Fibroblast of lung (primary cell): ENCODE data around the gene MYO1H. TPM values are rescaled to one million over a fixed set of nuclear protein-coding genes. Genes with fewer than 3 reads are reported as not detected.

ENCODE experiments used
- DNase-seq, 2 donors: peaks; one replicate each; pipeline versions ENCODE4 v3.0.0 to v3.0.0-alpha.2; 2010; ENCODE audit warnings: low read depth in 2 of 2
- H2AFZ ChIP-seq: 2 replicates; pipeline ENCODE4 v1.5.1; 2012; ENCODE audit warnings: low read length, control low read depth, inconsistent platforms
- H3K27ac ChIP-seq: 2 replicates; pipeline ENCODE4 v1.5.1; 2011; ENCODE audit warnings: low read length, control low read depth; ENCODE audit not compliant: insufficient read depth
- H3K27me3 ChIP-seq: 2 replicates; pipeline ENCODE4 v1.5.1; 2011; ENCODE audit warnings: mild to moderate bottlenecking, low read length; ENCODE audit not compliant: control insufficient read depth, insufficient read depth
- H3K36me3 ChIP-seq: 2 replicates; pipeline ENCODE4 v1.5.1; 2011; ENCODE audit warnings: low read length; ENCODE audit not compliant: control insufficient read depth, insufficient read depth
- H3K4me1 ChIP-seq: 2 replicates; pipeline ENCODE4 v1.5.1; 2011; ENCODE audit warnings: low read length; ENCODE audit not compliant: control insufficient read depth, insufficient read depth; ENCODE audit errors: extremely low read depth
- H3K4me2 ChIP-seq: 2 replicates; pipeline ENCODE4 v1.5.1; 2011; ENCODE audit warnings: low read length, control low read depth; ENCODE audit not compliant: insufficient read depth; ENCODE audit errors: extremely low read depth
- H3K4me3 ChIP-seq, 4 experiments: fragments of 200-600 bp in 1 of 4; sonication (generic) in 1 of 4; replicated peaks in 1 of 4; 2 replicates each; pipeline ENCODE4 v1.5.1; 2011 to 2016; ENCODE audit warnings: low read length in 4 of 4, low read depth in 3 of 4, mild to moderate bottlenecking in 3 of 4, control low read depth in 2 of 4, inconsistent platforms in 1 of 4, mixed read lengths in 1 of 4; ENCODE audit not compliant: insufficient read depth in 1 of 4; ENCODE audit errors: control extremely low read depth in 1 of 4
- H3K79me2 ChIP-seq: 2 replicates; pipeline ENCODE4 v1.5.1; 2012; ENCODE audit warnings: mild to moderate bottlenecking, low read length, inconsistent platforms; ENCODE audit not compliant: control insufficient read depth, insufficient read depth
- H3K9ac ChIP-seq: 2 replicates; pipeline ENCODE4 v1.5.1; 2011; ENCODE audit warnings: mild to moderate bottlenecking, low read length, control low read depth; ENCODE audit not compliant: insufficient read depth
- H3K9me3 ChIP-seq: 2 replicates; pipeline ENCODE4 v1.5.1; 2012; ENCODE audit warnings: low read depth, low read length; ENCODE audit not compliant: control insufficient read depth, insufficient read depth
- H4K20me1 ChIP-seq: 2 replicates; pipeline ENCODE4 v1.5.1; 2011; ENCODE audit warnings: low read length; ENCODE audit not compliant: control insufficient read depth, insufficient read depth; ENCODE audit errors: extremely low read depth
- EZH2 ChIP-seq: IDR thresholded peaks from 2 replicates; pipeline ENCODE4 v1.5.1; 2012; ENCODE audit warnings: low read length, control low read depth, mild to moderate bottlenecking; ENCODE audit errors: missing control alignments
- polyA plus RNA-seq, 2 donors: library from polyadenylated mRNA; depleted of rRNA in 1 of 2; stranded (reverse) in 1 of 2; unstranded in 1 of 2; fragments of >200 nt; gene quantifications; 2 replicates each; pipeline ENCODE4 v1.2.1, GENCODE V29; 2011 to 2012; ENCODE audit warnings: missing spikeins in 1 of 2
- total RNA-seq: library from RNA; depleted of rRNA; stranded (reverse); fragments of >200 nt; gene quantifications from 2 replicates; pipeline ENCODE4 v1.2.1, GENCODE V29; 2014
- TF ChIP-seq, protein P1 (sequence below), 2 donors: IDR thresholded peaks in 1 of 2; conservative IDR thresholded peaks in 1 of 2; 1 replicate in 1 of 2; 2 replicates in 1 of 2; pipeline ENCODE4 v1.5.1; 2011 to 2012; ENCODE audit warnings: low read length in 2 of 2, control low read depth in 1 of 2, inconsistent platforms in 1 of 2, low read depth in 1 of 2, mild to moderate bottlenecking in 1 of 2

MYO1H gene
- total and polyA plus RNA-seq, 2 donors (not counting 1 experiment from before 2014, with no cell fraction given) = 0.07 TPM; not detected in 1

DNA sequence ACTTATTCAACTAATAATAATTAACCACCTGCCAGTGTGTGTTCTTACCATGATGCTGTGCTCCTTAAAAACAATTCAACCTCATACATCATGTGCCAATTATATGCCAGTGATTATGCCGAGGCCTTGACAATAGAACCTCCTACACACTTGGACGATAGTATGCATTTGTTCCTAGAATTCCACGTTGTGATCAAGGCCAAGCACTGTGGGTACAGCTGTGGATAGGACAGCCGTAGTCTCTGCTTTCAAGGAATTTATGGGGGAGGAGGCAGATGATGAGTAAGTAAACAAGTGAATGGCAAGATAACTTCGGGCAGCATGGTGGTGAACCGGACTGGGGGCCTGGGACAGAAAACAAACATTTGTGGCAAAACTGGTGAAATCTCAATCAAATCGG is 18.0 kb upstream of the MYO1H start:
- no peaks in the 10 kb centered on the region for H4K20me1 ChIP-seq
- no peaks in the 10 kb centered on the region for H3K36me3 ChIP-seq
- H3K27ac ChIP-seq = no peak overlapping the region
- H3K4me2 ChIP-seq = no peak overlapping the region
- H3K4me3 ChIP-seq = no peak overlapping the region
- H3K4me1 ChIP-seq = no peaks in the 10 kb centered on the region
- H3K79me2 ChIP-seq = no peaks in the 10 kb centered on the region
- H3K27me3 ChIP-seq = no peaks in the 10 kb centered on the region
- H3K9me3 ChIP-seq = no peaks in the 10 kb centered on the region
- no peak overlapping the region for H3K9ac ChIP-seq
- TF ChIP-seq EZH2 = no peak
- TF ChIP-seq, protein P1, sequence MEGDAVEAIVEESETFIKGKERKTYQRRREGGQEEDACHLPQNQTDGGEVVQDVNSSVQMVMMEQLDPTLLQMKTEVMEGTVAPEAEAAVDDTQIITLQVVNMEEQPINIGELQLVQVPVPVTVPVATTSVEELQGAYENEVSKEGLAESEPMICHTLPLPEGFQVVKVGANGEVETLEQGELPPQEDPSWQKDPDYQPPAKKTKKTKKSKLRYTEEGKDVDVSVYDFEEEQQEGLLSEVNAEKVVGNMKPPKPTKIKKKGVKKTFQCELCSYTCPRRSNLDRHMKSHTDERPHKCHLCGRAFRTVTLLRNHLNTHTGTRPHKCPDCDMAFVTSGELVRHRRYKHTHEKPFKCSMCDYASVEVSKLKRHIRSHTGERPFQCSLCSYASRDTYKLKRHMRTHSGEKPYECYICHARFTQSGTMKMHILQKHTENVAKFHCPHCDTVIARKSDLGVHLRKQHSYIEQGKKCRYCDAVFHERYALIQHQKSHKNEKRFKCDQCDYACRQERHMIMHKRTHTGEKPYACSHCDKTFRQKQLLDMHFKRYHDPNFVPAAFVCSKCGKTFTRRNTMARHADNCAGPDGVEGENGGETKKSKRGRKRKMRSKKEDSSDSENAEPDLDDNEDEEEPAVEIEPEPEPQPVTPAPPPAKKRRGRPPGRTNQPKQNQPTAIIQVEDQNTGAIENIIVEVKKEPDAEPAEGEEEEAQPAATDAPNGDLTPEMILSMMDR (conservative IDR thresholded peaks at IDR 0.05 in 1 of 2, IDR thresholded peaks at IDR 0.05 in 1 of 2; ENCODE audit: low read depth in 1 of 2, low read length in 2 of 2) = no peak
- no peak for DNase-seq
- H2AFZ ChIP-seq = no peak overlapping the region

DNA sequence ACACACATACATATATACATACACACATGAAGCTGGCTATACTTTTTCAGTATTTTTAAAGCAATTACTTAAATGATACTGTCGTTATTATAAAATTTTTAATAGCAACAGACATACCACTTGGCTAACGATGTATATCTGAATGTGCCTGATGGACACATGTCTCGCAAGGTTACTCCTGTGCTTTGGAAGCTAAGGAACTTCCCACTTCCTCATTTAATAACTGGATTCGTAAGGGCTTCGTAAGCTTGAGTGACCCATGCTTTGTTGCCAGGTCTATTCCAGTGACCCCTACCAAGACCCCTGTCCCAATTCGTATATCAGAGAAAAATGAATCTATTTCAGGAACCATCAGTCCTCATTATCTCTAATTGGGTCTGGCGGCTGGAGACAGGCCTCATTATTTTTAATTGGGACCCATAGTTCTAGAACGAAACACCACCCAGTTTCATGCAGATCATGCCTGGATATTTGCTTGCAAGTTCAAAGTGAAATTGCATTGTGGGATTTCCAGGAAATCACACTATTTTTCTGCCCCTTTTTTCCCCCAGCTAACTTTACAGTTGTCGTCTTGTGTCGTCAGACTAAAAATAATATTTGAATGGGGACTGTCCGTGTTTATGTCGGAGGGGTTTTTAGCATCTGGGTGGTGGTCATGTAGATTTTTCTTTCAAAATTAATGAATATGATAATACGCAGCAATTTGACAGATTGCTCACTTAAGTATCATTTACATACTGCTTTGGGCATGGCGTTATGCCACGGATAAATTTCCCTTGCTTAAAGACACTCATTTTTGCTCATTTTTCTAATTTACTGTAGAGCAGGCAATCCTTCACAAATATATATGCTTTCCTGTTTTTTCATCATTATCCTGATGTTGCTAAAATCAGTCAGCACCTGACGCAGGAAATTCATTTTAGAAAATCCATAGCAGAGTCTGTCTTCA is 17.1 kb upstream of the MYO1H start:
- Histone ChIP-seq H3K9me3 (no peaks in the 10 kb centered on the region), H3K27ac (no peak overlapping the region), H4K20me1 (no peaks in the 10 kb centered on the region), H2AFZ (no peak overlapping the region), H3K9ac (no peak overlapping the region), H3K79me2 (no peaks in the 10 kb centered on the region), H3K4me2 (no peak overlapping the region), H3K27me3 (no peaks in the 10 kb centered on the region), H3K36me3 (no peaks in the 10 kb centered on the region), H3K4me3 (no peak overlapping the region), H3K4me1 (no peaks in the 10 kb centered on the region)
- no peak for TF ChIP-seq EZH2
- TF ChIP-seq, protein P1 (conservative IDR thresholded peaks at IDR 0.05 in 1 of 2, IDR thresholded peaks at IDR 0.05 in 1 of 2; ENCODE audit: low read depth in 1 of 2, low read length in 2 of 2) = no peak
- no peak for DNase-seq

DNA sequence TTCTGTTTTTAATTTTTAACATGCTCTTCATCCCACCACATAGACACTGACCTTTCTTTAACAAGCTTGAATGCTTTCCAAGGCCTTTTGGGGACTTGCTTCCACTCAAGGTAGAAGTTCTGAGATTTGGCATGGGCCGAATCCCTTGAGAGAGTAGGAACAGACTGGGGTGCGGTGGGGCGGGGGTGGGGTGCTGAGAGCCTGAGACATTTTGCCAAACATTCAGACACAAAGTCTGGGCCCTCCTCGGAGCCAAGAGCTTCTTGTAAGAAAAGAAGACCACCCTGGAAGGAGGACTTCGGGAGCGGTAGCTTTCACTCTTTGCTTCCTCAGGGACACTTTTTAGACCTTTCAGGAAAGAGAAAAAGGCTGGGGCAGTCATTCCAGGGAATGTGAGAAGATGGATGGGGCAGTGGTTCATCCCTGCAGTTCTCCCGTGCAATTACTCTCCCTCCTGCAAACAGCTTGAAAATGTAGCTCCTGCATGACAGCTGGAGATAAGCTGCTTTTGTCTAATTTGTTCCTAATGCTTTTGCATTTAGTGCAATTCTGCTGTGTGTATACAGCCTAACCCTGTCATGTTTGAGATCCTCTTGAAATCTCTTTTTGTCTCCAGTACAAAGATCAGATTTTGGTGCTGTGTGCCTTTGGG is 16.3 kb upstream of the MYO1H start:
- Histone ChIP-seq H3K4me3 (no peak overlapping the region), H3K4me2 (no peak overlapping the region), H3K9ac (no peak overlapping the region), H3K9me3 (no peaks in the 10 kb centered on the region), H3K36me3 (no peaks in the 10 kb centered on the region), H3K27me3 (no peaks in the 10 kb centered on the region), H3K79me2 (no peaks in the 10 kb centered on the region), H3K27ac (no peak overlapping the region), H4K20me1 (no peaks in the 10 kb centered on the region), H2AFZ (no peak overlapping the region), H3K4me1 (no peaks in the 10 kb centered on the region)
- DNase-seq = no peak
- TF ChIP-seq, protein P1 (conservative IDR thresholded peaks at IDR 0.05 in 1 of 2, IDR thresholded peaks at IDR 0.05 in 1 of 2; ENCODE audit: low read depth in 1 of 2, low read length in 2 of 2) = no peak
- TF ChIP-seq EZH2 = no peak
